IPS-NIHi7 (cell line): ENCODE results near the gene MED23.
"Not testable (repeated sequence)": the region's sequence is repeated elsewhere in the genome, so short reads cannot be mapped to it uniquely, and the experiment has no call there.

ENCODE experiments used
- DNase-seq: peaks from one replicate; pipeline ENCODE4 v3.0.0; 2012; ENCODE audit warnings: mixed read lengths; ENCODE audit errors: extremely low spot score

MED23 gene

DNA sequence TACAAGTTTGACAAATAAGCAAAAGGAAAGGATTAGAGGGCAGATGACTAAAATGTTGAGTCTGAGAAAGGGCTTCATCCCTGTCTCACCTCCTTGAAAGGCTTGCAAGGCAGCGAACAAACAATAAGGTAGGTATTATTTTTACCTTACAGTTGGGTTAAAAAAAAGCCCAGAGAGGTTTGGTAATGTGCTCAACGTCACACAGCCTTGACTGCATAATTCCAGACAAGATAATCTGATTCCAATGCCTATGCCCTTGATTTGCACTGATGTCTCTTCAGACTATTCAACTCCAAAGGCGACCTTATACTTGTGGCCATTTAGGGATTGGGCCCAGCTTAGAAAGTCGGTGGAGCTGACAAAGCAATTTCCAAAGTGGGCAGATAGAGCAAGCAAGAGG lies 53.4 kb downstream of the MED23 start:
- DNase-seq: no peak

DNA sequence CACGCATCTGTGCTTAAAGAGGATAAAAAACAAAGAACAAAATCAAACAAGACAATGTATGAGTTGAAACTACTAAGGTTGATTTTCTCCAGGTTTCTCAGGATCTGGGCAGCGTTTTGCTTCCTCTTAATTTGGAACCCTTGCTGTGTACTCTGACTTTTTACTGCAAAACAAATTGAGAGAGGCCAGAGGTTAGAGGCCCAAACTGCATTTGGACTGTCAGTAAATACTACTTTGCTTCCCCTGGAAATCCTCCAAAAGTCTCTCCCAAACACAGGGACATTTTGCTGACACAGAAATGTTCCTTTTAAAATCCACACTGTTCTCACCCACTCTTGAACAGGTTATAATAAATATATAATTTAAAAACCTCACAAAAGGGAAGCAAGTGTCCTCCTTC lies 53.9 kb downstream of the MED23 start:
- DNase-seq: no peak

DNA sequence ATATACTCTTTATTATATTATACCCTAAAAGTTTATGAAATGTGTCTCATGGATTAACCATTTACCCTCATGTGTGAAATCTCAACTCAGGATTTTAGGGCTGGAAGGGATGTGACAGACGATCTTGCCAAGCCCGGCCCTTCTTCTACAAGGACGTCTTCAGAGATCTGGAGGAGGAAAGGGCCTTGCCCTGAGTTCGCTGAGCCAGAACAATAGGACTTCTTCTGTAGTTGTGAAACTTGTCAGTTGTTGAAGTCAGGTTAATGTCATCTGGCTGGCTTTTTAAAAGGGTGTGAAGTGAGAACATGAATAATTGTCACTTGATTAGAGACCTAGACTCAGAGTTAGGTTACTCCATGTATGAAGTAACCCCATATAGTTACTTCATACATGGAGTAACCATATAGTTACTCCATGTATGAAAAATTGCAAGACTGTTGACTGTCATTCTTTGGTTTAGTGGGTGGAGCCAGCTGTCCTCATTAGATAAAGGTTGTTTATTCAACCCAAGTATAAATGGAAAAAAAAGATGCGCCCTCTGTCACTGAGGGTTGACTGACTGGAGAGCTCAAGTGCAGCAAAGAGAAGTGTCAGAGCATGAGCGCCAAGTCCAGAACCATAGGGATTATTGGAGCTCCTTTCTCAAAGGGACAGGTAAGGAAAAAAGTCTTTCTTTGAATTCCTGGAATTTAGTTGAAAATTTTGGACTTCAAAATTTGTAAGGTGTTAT lies 55.2 kb downstream of the MED23 start, which contains the start of gene ARG1:
TSS of gene ARG1 (plus strand) at position 541 of the 730 bp plus-strand sequence. CDS start at position 598, 57 bp downstream.
- DNase-seq: no peak

DNA sequence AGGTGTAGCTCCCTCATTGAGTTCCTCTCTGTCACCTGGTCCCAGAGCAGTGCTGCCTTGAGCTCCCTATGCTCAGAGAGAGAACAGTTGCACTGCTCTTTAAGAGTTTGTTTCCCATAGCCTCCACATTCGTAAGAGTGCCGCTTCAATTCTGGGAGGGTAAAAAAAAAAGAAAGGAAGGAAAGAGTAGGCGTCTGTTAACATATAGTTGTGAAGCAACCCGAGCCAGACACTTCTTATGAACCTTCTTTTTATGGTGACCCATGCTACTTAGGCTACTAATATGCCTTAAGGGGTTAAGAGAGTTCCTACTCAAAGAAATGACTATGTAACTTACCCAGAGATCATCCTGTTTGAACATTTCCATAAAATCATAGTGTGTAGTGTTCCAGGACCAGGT lies 59.3 kb downstream of the MED23 start:
- DNase-seq: no peak

DNA sequence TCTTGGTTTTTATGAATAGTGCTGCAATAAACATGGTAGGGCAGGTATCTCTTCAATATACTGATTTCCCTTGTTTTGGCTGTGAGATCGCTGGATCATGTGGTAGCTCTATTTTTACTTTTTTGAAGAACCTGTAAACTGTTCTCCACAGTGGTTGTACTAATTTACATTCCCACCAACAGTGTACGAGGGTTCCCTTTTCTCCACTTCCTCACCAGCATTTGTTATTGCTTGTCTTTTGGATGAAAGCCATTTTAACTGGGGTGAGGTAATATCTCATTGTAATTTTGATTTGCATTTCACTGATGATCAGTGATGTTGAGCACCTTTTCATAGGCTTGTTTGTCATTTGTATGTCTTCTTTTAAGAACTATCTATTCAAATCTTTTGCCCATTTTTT lies 63.0 kb downstream of the MED23 start:
- no peak for DNase-seq

DNA sequence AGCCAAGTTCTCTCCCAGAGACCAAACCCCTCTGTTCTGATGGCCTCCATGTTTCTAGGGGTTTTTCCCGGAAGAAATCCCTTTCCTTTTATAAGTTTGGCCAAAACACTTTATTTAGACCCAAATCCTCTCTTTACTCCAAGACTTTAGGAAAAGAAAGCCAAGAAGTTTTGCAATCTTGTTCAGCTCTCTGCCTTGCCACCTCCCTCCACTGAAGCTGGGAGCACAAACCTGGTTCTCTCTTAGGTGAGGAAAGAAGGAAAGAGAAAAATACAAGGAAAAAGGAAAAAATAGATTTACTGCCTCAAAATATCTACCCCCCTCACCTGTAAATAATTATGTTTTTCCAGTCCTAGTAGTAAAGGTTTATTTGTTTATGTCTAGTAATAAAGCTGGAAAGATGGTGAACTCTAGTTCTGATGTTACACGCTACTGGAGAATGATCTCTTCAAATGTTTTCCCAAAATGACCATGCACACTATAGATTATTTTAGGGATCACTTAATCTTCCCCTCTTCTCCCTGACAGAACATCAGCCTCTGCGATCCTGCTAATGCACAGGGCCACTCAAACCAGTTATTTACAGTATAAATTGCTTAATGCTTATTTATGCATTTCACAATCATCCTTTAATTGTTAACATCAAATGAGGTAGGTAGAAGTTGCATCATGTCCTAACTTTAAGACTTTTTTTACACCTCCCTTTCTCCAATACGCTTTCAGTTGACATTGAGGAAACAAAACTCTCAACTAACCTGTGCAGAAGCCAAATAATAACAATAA lies 65.9 kb downstream of the MED23 start:
- no peak for DNase-seq

DNA sequence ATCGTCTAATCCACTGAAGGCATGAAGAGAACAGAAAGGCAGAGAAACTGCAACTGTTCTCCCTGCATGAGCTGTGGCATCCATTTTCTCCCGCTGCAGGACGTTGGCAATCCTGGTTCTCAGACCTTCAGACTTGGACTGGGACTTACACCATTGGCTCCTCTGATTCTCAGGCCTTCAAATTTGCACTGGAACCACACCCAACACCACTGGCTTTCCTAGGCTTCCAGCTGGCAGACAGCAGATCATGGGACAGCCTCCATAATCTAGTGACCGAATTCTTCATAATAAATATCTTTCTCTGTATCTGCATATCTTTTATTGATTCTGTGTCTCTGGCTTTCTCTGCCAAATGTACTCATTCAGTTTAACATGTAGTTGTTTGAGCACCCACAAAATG lies 69.1 kb downstream of the MED23 start:
- no peak for DNase-seq

DNA sequence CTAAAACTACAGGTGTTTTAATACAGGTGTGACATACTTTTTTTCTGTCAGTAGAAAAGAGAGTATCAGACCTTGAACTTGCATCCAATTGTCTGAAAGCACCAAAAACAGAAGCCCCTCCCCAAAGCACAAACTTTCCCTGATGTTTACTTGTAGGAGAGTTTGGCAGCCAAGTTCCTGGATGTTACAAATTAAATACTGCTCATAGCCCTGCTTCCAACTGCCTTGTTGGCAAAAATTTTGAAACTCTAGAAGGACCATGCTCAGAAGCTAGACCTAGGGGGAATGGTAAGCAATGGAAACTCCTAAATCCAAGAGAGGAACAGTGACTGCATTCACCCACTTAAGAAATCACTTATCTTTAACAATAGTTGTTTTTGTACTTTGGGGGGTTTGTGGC lies 72.0 kb downstream of the MED23 start:
- no peak for DNase-seq

DNA sequence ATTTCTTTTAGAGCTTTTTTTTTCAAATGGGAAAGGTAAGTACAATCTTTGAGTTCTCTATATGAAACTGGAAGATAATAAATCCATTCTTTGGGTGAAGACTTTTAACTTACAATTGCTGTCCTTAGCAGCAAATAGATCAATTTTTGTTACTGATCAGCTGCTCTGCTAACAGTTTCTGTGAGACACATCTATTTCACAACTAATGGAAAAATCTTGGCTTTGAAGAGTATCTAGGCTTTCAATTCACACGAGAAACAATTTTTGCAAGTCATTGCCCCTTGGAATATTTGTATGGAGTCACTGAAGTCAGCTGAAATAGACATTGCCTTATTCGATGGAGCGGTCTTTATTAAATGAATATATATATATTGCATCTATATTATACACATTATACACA lies 75.5 kb downstream of the MED23 start:
- DNase-seq: no peak

DNA sequence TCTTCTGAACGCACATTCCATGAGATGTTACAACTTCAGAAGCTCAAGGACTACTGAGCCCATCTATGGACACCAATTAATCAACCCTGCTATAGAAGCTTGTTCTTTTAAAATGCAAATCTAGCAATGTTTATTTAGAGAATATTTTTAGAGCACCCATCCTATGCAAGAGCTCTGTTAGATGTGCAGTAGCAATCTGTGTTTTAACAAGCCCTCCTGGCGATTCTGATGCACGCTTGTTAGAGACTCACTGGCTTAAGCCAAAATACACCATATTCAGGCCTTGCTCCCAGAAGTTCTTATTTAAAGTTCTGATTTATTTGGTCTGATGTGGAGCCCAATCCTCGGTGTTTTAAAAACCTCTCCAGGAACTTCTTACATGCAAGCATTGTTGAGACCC lies 76.1 kb downstream of the MED23 start:
- no peak for DNase-seq

DNA sequence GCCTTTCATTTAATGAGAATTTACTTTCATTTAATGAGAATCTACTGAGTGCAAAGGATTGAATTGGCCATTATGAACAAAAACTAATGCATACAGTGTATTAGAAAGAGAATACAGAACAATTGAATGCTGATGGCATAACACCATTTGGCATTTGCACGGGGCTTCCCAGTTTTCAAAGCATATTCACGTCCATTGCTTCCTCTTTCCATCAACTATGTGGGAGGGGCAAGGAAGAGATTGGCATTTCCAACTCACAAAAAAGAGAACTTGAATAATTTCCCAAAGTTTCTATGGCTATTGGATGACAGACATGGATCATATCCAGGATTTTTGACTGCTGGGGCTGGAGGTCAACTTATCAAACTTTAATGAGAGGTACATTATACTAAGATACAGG lies 78.2 kb downstream of the MED23 start:
- DNase-seq: no peak

DNA sequence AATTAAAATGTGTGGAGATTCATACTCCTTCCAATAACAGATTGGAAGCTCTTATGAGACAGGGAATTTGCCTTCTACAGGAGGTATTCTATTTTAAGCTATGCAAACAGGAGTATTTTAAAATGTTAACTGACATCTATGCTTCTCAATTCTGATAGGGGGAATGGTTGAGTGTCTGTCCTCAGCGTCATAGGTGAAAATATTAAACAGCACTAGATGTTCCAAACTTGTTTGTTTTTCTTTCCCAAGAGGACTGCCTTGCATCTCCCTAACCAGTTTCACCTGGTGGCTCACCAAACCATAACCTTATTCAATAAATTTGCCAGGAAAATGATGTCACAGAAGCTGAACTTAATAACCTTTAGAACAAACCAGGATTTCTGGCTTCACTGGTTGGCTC lies 79.6 kb downstream of the MED23 start:
- DNase-seq: no peak

DNA sequence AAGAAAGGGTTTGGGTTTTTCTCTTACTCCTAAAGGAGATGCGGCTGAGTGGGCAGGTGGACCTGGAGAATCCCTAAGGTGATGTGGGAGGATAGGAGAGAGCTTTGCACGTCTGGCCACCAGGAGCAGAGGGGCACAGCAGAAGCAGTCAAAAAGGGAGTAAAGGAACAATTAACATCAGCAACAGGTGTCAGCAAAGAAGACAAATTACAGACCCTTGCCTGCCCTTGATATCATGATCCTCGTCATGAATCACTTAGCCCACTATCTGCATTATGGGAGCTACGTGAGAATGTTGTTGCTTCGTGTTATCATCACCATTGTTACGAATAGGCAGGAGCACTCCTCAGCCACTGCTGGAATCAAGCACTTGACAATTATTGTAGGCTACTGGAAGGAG lies 80.6 kb downstream of the MED23 start:
- no peak for DNase-seq

DNA sequence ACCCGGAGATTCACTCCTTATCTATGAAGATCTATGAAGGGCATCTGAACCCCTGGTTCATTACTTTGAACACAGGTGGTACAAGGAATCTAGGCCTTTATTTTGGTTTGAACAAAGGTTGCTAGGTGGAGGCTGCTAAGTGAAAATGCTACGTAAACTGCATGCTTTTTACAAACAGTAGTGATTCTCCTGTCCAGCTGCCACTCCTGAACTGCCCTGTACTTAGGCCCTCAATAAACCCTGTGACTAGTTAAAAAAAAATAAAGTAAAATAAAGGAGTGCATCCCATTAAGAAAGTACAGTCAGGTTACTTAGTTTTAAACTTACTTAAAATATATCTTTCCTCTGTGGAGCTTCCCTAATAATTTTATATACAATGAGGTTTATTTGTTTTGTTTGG lies 82.7 kb downstream of the MED23 start:
- DNase-seq: no peak

DNA sequence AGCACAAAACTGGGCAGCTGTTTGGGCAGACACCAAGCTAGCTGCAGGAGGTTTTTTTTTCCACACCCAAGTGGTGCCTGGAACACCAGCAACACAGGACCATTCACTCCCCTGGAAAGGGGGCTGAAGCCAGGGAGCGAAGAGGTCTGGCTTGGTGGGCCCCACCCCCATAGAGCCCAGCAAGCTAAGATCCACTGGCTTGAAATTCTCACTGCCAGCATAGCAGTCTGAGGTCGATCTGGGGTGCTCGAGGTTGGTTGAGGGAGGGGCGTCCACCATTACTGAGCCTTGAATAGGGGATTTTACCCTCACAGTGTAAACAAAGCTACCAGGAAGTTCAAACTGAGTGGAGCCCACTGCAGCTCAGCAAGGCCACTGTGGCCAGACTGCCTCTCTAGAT lies 89.4 kb downstream of the MED23 start:
- not testable (repeated sequence) for DNase-seq

DNA sequence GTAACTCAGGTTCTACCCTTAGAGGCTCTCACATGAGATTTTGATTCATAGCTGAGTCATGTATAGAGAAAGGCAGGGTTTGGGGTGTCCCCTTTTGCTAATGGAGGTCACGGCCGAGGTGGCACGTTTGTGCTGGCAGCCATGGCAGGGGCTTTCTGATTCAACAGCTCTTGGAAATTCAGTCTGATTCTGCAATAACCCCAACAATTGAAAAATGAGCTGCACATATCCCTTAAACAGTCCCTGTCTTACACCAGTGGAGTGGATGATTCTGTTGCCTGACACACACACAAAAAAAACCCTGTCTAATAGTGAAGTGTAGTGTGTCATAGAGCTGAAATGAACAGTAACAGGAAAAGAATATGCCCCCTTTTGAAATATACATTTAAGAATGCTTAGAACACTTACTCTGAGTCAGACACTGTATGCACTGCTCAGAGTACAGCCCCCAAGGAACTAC lies 95.4 kb downstream of the MED23 start:
- DNase-seq: no peak

DNA sequence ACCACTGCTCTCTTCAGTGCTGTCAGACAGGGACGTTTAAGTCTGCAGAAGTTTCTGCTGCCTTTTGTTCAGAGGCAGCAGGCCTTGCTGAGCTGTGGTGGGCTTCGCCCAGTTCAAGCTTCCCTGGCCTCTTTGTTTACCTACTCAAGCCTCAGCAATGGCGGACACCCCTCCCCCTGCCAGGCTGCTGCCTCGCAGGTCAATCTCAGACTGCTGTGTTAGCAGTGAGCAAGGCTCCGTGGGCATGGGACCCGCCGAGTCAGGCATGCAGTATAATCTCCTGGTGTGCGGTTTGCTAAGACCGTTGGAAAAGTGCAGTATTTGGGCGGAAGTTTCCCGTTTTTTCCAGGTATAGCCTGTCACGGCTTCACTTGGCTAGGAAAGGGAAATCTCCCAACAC lies 96.4 kb downstream of the MED23 start:
- not testable (repeated sequence) for DNase-seq

DNA sequence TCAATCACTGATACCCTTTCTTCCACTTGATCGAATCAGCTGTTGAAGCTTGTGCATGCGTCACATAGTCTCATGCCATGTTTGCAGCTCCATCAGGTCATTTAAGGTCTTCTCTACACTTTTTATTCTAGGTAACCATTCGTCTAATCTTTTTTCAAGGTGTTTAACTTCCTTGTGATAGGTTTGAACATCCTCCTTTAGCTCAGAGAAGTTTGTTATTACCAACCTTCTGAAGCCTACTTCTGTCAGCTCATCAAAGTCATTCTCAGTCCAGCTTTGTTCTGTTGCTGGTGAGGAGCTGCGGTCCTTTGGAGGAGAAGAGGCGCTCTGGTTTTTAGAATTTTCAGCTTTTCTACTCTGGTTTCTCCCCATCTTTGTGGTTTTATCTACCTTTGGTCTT lies 97.1 kb downstream of the MED23 start:
- DNase-seq: not testable (repeated sequence)

DNA sequence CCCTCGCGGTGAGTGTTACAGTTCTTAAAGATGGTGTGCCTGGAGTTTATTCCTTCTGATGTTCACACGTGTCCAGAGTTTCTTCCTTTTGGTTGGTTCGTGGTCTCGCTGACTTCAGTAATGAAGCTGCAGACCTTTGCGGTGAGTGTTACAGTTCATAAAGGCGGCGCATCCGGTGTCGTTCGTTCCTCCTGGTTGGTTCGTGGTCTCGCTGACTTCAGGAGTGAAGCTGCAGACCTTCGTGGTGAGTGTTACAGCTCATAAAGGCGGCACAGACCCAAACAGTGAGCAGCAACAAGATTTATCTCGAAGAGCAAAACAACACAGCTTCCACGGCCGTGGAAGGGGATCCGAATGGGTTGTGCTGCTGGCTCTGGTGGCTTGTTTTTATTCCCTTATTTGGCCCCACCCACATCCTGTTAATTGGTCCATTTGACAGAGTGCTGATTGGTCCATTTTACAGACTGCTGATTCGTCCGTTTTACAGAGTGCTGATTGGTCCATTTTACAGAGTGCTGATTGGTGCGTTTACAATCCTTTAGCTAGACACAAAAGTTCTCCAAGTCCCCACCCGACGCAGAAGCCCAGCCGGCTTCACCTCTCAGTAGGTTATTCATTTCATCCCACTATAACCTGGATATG lies 103.2 kb downstream of the MED23 start:
- DNase-seq: no peak

DNA sequence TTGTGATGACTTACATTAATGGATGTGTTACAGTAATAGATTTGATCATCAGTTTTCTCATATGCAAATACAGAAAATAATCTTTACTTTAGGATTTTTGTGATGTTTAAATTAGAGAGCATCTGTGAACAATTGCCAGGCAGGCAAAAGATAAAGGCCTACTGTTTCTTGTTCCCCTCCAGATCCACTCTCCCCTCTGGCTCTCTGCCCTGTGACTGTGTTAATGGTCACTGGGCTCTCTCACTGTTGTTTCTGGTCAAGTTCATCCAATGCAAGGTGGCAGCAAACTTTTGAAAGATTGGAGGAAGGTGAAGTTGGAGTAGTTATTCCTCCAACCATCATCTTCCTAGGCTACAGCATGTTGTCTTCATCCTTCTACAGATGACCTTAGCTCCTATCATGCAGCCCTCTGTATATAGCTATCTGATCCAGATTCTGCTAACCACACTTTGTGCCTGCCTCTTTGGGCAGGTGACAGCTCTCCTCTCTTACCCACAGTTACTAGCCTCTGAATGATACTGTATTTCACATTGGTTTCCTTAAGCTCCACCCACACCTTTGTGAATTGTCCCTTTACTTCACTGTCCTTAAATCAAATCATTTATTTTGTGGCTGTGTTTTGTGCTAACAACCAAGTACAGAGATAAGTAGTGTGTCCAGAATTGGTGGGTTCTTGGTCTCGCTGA lies 103.9 kb downstream of the MED23 start:
- DNase-seq: no peak
